ENCODE data around the gene ITGB1BP2. TPM values are rescaled to one million over a fixed set of nuclear protein-coding genes. Genes with fewer than 3 reads are reported as not detected.
"Not testable (repeated sequence)": the region's sequence is repeated elsewhere in the genome, so short reads cannot be mapped to it uniquely, and the experiment has no call there.

Gene ITGB1BP2
- total and polyA plus RNA-seq, 8 donors = 0.13 to 2.0 (median 0.40) TPM

DNA sequence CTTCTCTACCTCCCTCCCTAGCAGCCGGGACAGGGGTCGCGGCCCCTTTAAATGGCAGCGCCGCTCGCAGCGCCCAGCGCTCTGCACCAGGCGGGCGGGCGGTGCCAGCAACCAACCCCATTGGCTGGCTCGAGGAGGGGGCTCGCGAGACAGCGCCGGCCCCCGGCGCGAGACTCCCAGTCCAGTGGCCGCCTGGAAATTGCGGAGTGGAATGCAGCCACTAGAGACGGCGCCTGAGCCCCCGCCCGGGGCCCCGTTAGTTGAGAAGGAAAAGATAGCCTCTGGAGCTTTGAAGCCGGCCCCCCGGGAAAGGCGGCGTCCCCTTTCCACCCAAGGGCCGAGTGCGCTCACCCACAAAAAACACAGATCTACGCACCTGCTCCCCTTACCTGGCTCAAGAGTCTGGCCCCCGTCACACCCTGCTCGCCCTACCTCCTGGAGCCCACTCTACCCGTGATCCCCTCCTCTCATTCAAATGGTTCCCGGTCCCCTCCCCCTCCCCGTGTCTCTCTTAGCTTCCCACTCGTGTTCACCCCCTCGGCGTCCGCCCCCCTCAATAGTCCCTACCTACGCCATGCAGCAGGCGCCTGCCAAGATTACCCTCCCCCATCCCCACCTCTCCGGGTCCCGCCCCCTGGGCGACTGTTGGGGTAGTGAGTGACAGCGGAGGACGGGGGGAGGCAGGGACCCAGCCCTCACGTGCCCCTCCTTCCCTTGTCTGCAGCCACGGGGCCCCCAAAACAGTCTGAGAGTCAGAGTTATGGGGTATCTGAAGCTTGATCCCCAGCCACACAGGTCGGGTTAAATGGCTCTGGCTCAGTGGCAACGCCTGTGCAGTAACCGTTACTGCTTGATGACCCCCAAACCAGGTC, 47.2 kb upstream of the ITGB1BP2 start, which contains the start of gene ZMYM3:
Gene ZMYM3, minus strand, starts transcription at position 49 of the 872 bp plus-strand sequence. CDS start 885 bp downstream, outside the sequence.
- DNase-seq (peak; percentile 84 to 92 (median 86)), ATAC-seq (peak; percentile 89 to 96 (median 96)), FAIRE-seq (no peak)
- intact Hi-C loops (cut with DNase I) = no loop called here
- no peaks in the 10 kb centered on the region for H3K4me1 ChIP-seq
- no peaks in the 10 kb centered on the region for H3K36me3 ChIP-seq
- TF ChIP-seq, protein P1, sequence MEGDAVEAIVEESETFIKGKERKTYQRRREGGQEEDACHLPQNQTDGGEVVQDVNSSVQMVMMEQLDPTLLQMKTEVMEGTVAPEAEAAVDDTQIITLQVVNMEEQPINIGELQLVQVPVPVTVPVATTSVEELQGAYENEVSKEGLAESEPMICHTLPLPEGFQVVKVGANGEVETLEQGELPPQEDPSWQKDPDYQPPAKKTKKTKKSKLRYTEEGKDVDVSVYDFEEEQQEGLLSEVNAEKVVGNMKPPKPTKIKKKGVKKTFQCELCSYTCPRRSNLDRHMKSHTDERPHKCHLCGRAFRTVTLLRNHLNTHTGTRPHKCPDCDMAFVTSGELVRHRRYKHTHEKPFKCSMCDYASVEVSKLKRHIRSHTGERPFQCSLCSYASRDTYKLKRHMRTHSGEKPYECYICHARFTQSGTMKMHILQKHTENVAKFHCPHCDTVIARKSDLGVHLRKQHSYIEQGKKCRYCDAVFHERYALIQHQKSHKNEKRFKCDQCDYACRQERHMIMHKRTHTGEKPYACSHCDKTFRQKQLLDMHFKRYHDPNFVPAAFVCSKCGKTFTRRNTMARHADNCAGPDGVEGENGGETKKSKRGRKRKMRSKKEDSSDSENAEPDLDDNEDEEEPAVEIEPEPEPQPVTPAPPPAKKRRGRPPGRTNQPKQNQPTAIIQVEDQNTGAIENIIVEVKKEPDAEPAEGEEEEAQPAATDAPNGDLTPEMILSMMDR (IDR thresholded peaks at IDR 0.05) = no peak
- WGBS, 2 donors = 0 to 31% methylated on average over 53 to 54 of the region's 54 CpGs
- peak within 1 kb of the TSS; percentile 61 to 85 (median 72) for H3K27ac ChIP-seq
- H3K4me3 ChIP-seq = peak within 1 kb of the TSS; percentile 23 to 60 (median 48)
- H3K27me3 ChIP-seq = no peaks in the 10 kb centered on the region
- no peaks in the 10 kb centered on the region for H3K9me3 ChIP-seq

DNA sequence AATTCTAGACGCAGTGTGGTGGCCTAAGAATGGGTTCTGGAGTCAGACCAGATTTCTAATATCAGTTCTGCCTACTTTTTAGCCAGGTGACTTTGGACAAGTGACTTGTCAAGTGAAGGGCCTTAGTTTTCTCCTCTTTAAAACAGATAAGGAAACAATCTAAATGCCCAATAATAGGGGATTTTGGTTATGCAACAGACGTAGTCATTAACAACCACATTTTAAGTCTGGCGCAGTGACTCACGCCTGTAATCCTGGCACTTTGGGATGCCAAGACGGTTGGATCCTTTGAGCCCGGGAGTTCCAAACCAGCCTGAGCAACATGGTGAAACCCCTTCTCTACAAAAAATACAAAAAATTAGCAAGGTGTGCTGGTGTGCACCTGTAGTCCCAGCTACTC, 45.5 kb upstream of the ITGB1BP2 start:
- DNase-seq (no peak), FAIRE-seq (no peak), ATAC-seq (no peak)
- Histone ChIP-seq H3K27me3 (no peaks in the 10 kb centered on the region), H3K36me3 (no peaks in the 10 kb centered on the region), H3K27ac (peak overlapping the region in 2 of 4 donors; percentile 39 to 85), H3K4me3 (no peak overlapping the region), H3K9me3 (no peaks in the 10 kb centered on the region), H3K4me1 (no peaks in the 10 kb centered on the region)
- TF ChIP-seq, protein P1 (IDR thresholded peaks at IDR 0.05) = no peak
- 68 to 73% methylated on average over 6 of the region's 6 CpGs for WGBS, 2 donors
- intact Hi-C loops (cut with DNase I) = no loop called here

DNA sequence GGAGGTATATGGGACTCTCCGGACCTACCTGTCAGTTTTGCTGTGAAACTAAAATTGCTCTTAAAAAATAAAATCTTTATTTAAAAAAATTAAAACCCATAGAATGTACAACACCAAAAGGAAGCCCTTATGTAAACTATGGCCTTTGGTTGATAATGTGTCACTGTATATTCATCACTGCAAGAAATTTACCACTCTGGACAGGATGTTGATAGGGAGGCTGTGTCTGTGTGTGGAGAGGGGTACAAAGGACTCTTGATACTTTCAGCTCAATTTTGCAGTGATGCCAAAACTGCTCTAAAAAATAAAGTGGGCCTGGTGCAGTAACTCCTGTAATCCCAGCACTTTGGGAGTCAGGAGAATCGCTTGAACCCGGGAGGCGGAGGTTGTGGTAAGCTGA, 44.7 kb upstream of the ITGB1BP2 start:
- no peak overlapping the region for H3K4me3 ChIP-seq
- no peaks in the 10 kb centered on the region for H3K27me3 ChIP-seq
- H3K4me1 ChIP-seq = no peaks in the 10 kb centered on the region
- H3K36me3 ChIP-seq = no peaks in the 10 kb centered on the region
- no peak for FAIRE-seq
- intact Hi-C loops (cut with DNase I) = no loop called here
- H3K9me3 ChIP-seq = no peaks in the 10 kb centered on the region
- TF ChIP-seq, protein P1 (IDR thresholded peaks at IDR 0.05) = no peak
- no peak for DNase-seq
- no peak for ATAC-seq
- WGBS, 2 donors = 87 to 97% methylated on average over 4 of the region's 4 CpGs
- H3K27ac ChIP-seq = no peak overlapping the region

DNA sequence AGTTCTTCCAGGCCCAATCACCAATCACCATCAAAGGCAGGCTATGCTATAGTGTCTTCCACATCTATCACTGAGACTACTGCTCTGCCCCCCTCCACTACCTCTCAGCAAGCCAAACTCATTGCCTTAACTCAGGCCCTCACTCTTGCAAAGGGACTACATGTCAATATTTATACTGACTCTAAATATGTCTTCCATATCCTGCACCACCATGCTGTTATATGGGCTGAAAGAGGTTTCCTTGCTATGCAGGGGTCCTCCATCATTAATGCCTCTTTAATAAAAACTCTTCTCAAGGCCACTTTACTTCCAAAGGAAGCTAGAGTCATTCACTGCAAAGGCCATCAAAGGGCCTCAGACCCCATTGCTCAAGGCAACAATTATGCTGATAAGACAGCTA, 32.9 kb upstream of the ITGB1BP2 start:
- H3K36me3 ChIP-seq; ATAC-seq; H3K9me3 ChIP-seq; FAIRE-seq; intact Hi-C loops (cut with DNase I); H3K4me3 ChIP-seq; H3K4me1 ChIP-seq; H3K27me3 ChIP-seq; H3K27ac ChIP-seq; DNase-seq: not testable (repeated sequence)

DNA sequence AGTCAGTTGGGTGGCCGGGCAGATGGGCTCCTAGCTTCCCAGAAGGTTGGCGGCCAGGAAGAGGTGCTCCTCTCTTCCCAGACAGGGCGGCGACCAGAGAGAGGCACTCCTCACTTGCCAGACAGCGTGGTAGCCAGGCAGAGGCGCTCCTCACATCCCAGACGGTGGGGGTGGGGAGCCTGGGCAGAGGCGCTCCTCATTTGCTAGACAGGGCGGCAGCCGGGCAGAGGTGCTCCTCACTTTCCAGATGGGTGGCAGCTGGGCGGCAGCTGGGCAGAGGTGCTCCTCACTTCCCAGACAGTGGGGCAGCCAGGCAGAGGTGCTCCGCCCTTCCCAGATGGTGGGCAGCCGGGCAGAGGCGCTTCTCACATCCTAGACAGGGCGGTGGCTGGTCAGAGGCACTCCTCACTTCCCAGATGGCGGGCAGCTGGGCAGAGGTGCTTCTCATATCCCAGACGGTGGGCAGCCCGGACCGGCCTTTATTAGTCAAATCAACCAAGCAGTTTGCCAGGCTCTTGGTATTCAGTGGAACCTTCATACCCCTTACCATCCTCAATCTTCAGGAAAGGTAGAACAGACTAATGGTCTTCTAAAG, 31.7 kb upstream of the ITGB1BP2 start:
- Histone ChIP-seq H3K27me3 (no peaks in the 10 kb centered on the region), H3K4me3 (no peak overlapping the region), H3K27ac (no peak overlapping the region), H3K9me3 (no peaks in the 10 kb centered on the region), H3K4me1 (no peaks in the 10 kb centered on the region), H3K36me3 (no peaks in the 10 kb centered on the region)
- DNase-seq = no peak
- no peak for ATAC-seq
- 77 to 92% methylated on average over 19 of the region's 19 CpGs for WGBS, 2 donors
- intact Hi-C loops (cut with DNase I) = no loop called here
- no peak for FAIRE-seq
- TF ChIP-seq, protein P1 (IDR thresholded peaks at IDR 0.05) = no peak

DNA sequence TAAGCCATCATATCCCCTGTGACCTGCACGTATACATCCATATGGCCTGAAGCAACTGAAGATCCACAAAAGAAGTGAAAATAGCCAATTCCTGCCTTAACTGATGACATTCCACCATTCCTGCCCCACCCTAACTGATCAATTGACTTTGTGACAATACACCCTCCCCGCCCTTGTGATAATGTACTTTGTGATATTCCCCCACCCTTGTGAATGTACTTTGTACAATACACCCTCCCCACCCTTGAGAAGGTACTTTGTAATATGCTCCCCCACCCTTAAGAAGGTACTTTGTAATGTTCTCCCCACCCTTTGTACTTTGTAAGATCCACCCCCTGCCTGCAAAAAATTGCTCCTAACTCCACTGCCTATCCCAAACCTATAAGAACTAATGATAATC, 29.2 kb upstream of the ITGB1BP2 start:
- ATAC-seq; H3K4me3 ChIP-seq; H3K27me3 ChIP-seq; intact Hi-C loops (cut with DNase I); DNase-seq; H3K27ac ChIP-seq; H3K36me3 ChIP-seq; FAIRE-seq; H3K9me3 ChIP-seq; H3K4me1 ChIP-seq: not testable (repeated sequence)
- WGBS, 2 donors = 86 to 98% methylated on average over 2 of the region's 2 CpGs

DNA sequence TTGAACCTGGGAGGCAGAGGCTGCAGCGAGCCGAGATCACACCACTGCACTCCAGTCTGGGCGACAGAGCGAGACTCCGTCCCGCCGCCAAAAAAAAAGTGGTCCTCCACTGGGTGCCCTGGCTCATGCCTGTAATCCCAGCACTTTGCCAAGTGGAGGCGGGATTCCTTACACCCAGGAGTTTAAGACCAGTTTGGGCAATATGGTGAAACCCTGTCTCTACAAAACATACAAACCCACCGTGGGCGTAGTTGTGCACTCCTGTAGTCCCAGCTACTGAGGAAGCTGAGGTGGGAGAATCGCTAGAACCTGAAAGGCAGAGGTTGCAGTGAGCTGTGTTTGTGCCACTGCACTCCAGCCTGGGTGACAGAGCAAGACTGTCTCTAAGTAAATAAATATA, 20.2 kb upstream of the ITGB1BP2 start:
- H3K27me3 ChIP-seq; H3K27ac ChIP-seq; FAIRE-seq; ATAC-seq; H3K36me3 ChIP-seq; H3K9me3 ChIP-seq; DNase-seq; H3K4me3 ChIP-seq; H3K4me1 ChIP-seq; intact Hi-C loops (cut with DNase I): not testable (repeated sequence)
- WGBS, 2 donors = 94 to 97% methylated on average over 11 of the region's 11 CpGs

All from pancreas (tissue), 10 donors.